ENCODE data around the gene PERCC1. TPM values are rescaled to one million over a fixed set of nuclear protein-coding genes. Genes with fewer than 3 reads are reported as not detected.
A peak's percentile ranks its signal among the peaks of the same experiment; 100 is the strongest.

The PERCC1 gene
- total and polyA plus RNA-seq, 9 of the 15 experiments (the other 6 are each of a cell fraction or from before 2014, with no cell fraction given) = not detected

- DNase-seq (ENCODE audit: extremely low read depth in 1 of 4, low spot score in 3 of 4) (no peak), ATAC-seq (no peak), FAIRE-seq (no peak)
- H3K4me3 ChIP-seq = no peak overlapping the region
- TF ChIP-seq ZBTB33 (CRISPR knock-in tag; IDR thresholded peaks at IDR 0.05) = peak; percentile 75
- no peak for TF ChIP-seq RHOXF2B (CRISPR knock-in tag; conservative IDR thresholded peaks at IDR 0.05)
- no peak overlapping the region for H3K4me2 ChIP-seq (ENCODE audit: insufficient read depth, low read length)
- POLR2A ChIA-PET = no interaction called here
- no TSS peak for BruUV-seq (replicated peaks)
- intact Hi-C loops (cut with micrococcal nuclease) = no loop called here
- no peak overlapping the region for H2AFZ ChIP-seq (ENCODE audit: low read depth, low read length)
- H3K79me2 ChIP-seq (ENCODE audit: control insufficient read depth, insufficient read depth, low read length) = peaks cover 16% of the 10 kb centered on the region
- no peak overlapping the region for H3K27ac ChIP-seq (ENCODE audit: extremely low read depth, low read depth, low read length)
- no peaks in the 10 kb centered on the region for H3K27me3 ChIP-seq (ENCODE audit: control insufficient read depth in 2 of 2, insufficient read depth in 2 of 2, low read length in 2 of 2)
- CTCF ChIA-PET (ENCODE audit: low intra/inter-chr PET ratio) = no interaction called here
- in situ Hi-C loops (cut with MboI) = no loop called here
- H3K9me3 ChIP-seq (replicated peaks; ENCODE audit: control insufficient read depth, insufficient read depth, low read depth, low read length) = peaks cover 1% of the 10 kb centered on the region
- H3K4me1 ChIP-seq (replicated peaks in 1 of 2; ENCODE audit: control insufficient read depth in 2 of 2, insufficient read depth in 2 of 2, low read length in 2 of 2) = peaks cover 0 to 50% of the 10 kb centered on the region in 2 experiments; a peak in 2 of 5 replicates
- H4K20me1 ChIP-seq (replicated peaks; ENCODE audit: control insufficient read depth, insufficient read depth, low read length) = no peaks in the 10 kb centered on the region
- peaks cover 4% of the 10 kb centered on the region; the same call in 1 of the 3 replicates for H3K36me3 ChIP-seq (ENCODE audit: control insufficient read depth, insufficient read depth, low read length)
- H3K9me1 ChIP-seq (ENCODE audit: control insufficient read depth, insufficient read depth, low read length) = no peaks in the 10 kb centered on the region
- WGBS (ENCODE audit: insufficient coverage, low coverage, missing lambda C conversion rate) = 66% methylated on average over 12 of the region's 12 CpGs
- H3K9ac ChIP-seq (ENCODE audit: insufficient read depth in 1 of 2, low read depth in 2 of 2, low read length in 2 of 2) = no peak overlapping the region
Observed at GRCh38 chr16:1424028-1424427, 6.8 kb upstream of the PERCC1 start.

All from K562 (cell line).